Spleen (tissue), 11 donors: ENCODE results near the gene WWP2. TPM values are rescaled to one million over a fixed set of nuclear protein-coding genes. Genes with fewer than 3 reads are reported as not detected.

Source experiments
- DNase-seq: peaks from one replicate; pipeline ENCODE4 v3.0.0-alpha.2; 2020
- H3K27ac ChIP-seq, 8 donors: fragments of 200-600 bp; sonication (generic) in 7 of 8; 1 replicate in 4 of 8; 2 replicates in 4 of 8; pipeline versions ENCODE4 v1.5.0 to v1.8.0; 2016 to 2021; ENCODE audit warnings: inconsistent platforms in 4 of 8, mild to moderate bottlenecking in 4 of 8, moderate library complexity in 1 of 8
- H3K27me3 ChIP-seq, 7 donors: fragments of 200-600 bp; sonication (generic) in 6 of 7; replicated peaks in 1 of 7; 1 replicate in 4 of 7; 2 replicates in 3 of 7; pipeline versions ENCODE4 v1.5.0 to v1.8.0; 2016 to 2021; ENCODE audit warnings: inconsistent platforms in 3 of 7, mild to moderate bottlenecking in 1 of 7
- H3K36me3 ChIP-seq, 6 donors: fragments of 200-600 bp; sonication (generic) in 5 of 6; 1 replicate in 4 of 6; 2 replicates in 2 of 6; pipeline versions ENCODE4 v1.5.0 to v1.8.0; 2016 to 2021; ENCODE audit warnings: inconsistent platforms in 2 of 6
- H3K4me1 ChIP-seq, 6 donors: fragments of 200-600 bp; sonication (generic) in 5 of 6; 1 replicate in 3 of 6; 2 replicates in 3 of 6; pipeline versions ENCODE4 v1.5.0 to v1.8.0; 2016 to 2021; ENCODE audit warnings: inconsistent platforms in 3 of 6
- H3K4me3 ChIP-seq, 8 donors: fragments of 200-600 bp; sonication (generic) in 7 of 8; 1 replicate in 4 of 8; 2 replicates in 4 of 8; pipeline versions ENCODE4 v1.5.0 to v1.8.0; 2016 to 2021; ENCODE audit warnings: inconsistent platforms in 4 of 8, mild to moderate bottlenecking in 4 of 8, moderate library complexity in 2 of 8
- H3K9me3 ChIP-seq, 8 donors: fragments of 200-600 bp; sonication (generic) in 7 of 8; 1 replicate in 4 of 8; 2 replicates in 4 of 8; pipeline versions ENCODE4 v1.5.0 to v1.8.0; 2016 to 2021; ENCODE audit warnings: inconsistent platforms in 4 of 8
- CTCF ChIP-seq, 11 experiments: fragments of 200-600 bp in 7 of 11; fragments of 450-650 bp in 4 of 11; sonication (generic) in 4 of 11; IDR thresholded peaks in 8 of 11; conservative IDR thresholded peaks in 3 of 11; 1 replicate in 7 of 11; 2 replicates in 4 of 11; pipeline versions ENCODE4 v1.4.0 to v1.8.0; 2016 to 2021; ENCODE audit warnings: antibody characterized with exemption in 11 of 11, inconsistent platforms in 4 of 11, mild to moderate bottlenecking in 1 of 11
- POLR2A ChIP-seq, 3 donors: fragments of 450-650 bp; IDR thresholded peaks; one replicate each; pipeline ENCODE4 v1.5.1; 2017; ENCODE audit warnings: antibody characterized with exemption in 3 of 3, mild to moderate bottlenecking in 1 of 3
- POLR2AphosphoS5 ChIP-seq, 3 donors: sonication (generic); formaldehyde crosslinking; IDR thresholded peaks; one replicate each; pipeline ENCODE4 v1.5.1; 2017; ENCODE audit warnings: antibody characterized with exemption in 3 of 3
- WGBS, 5 donors: extraction: QIAGEN DNeasy Blood & Tissue Kit in 3 of 5; methylation state at CpG; one replicate each; pipeline versions ENCODE4 v1.1.5 to v1.1.7; 2013 to 2018; 5-methylcytosine and 5-hydroxymethylcytosine counted together
- intact Hi-C: fragments of 100-400 bp; cut with DNase I; formaldehyde crosslinking; loops from one replicate; pipeline ENCODE4 v1.15.0; 2023; ENCODE audit warnings: low total_unique reads
- polyA plus RNA-seq, 3 donors: library from polyadenylated mRNA; stranded (reverse); fragments of 200-250 nt; gene quantifications; one replicate each; pipeline ENCODE4 v1.2.1, GENCODE V29; 2013
- total RNA-seq, 7 donors: library from RNA; depleted of rRNA in 3 of 7; stranded (reverse); fragments of >200 nt in 3 of 7; fragmentation: NEBNext Ultra II Directional in 4 of 7; extraction: Animal tissue kit (Norgen Biotek cat#: 25700) in 4 of 7; gene quantifications; one replicate each; pipeline versions ENCODE4 v1.1.0 to v1.2.1, GENCODE V29; 2016 to 2021
- donor health status: healthy with polysubstance abuse.
- donor health status: DM: no; HTN: no; CAD: no; lungs with moderate emphysema.
- donor health status: DM: no; HTN: no; CAD: no.
- donor health status: Bipolar disorder and iron deficiency.
- donor health status: healthy.
- donor health status: DM: no; HTN: no; CAD: no.
- donor health status: DM: yes; HTN: yes; CAD: no.

Gene WWP2
- total and polyA plus RNA-seq, 10 donors: 13.7 to 109 (median 67.7) TPM

GRCh38 chr16:69932691-69933392 is 170.7 kb downstream of the WWP2 start:
- peak; percentile 40 for DNase-seq
- no peak overlapping the region for H3K27ac ChIP-seq
- TF ChIP-seq POLR2AphosphoS5 (IDR thresholded peaks at IDR 0.05) (no peak), POLR2A (IDR thresholded peaks at IDR 0.05) (no peak), CTCF (IDR thresholded peaks at IDR 0.05 in 8 of 11, conservative IDR thresholded peaks at IDR 0.05 in 3 of 11) (no peak)
- intact Hi-C loops: loop anchor here (5.0 kb wide), 1 partner anchor 136 kb away; no protein-coding TSS in a partner anchor
- no peaks in the 10 kb centered on the region for H3K27me3 ChIP-seq
- peaks cover 4 to 100% (median 85%) of the 10 kb centered on the region in 6 donors for H3K36me3 ChIP-seq
- no peaks in the 10 kb centered on the region for H3K9me3 ChIP-seq
- 72 to 85% (median 81%) methylated on average over 21 to 27 of the region's 27 CpGs for WGBS, 5 donors
- no peak overlapping the region for H3K4me3 ChIP-seq
- H3K4me1 ChIP-seq: no peaks in the 10 kb centered on the region

GRCh38 chr16:69934044-69934443 is 171.9 kb downstream of the WWP2 start:
- peak; percentile 29 for DNase-seq
- WGBS, 5 donors: 78 to 95% (median 85%) methylated on average over 10 of the region's 10 CpGs
- Histone ChIP-seq H3K4me1 (no peaks in the 10 kb centered on the region), H3K27ac (no peak overlapping the region), H3K27me3 (no peaks in the 10 kb centered on the region), H3K4me3 (no peak overlapping the region), H3K36me3 (peaks cover 4 to 100% (median 94%) of the 10 kb centered on the region in 6 donors), H3K9me3 (no peaks in the 10 kb centered on the region)
- TF ChIP-seq CTCF (IDR thresholded peaks at IDR 0.05 in 8 of 11, conservative IDR thresholded peaks at IDR 0.05 in 3 of 11) (no peak), POLR2AphosphoS5 (IDR thresholded peaks at IDR 0.05) (peak in 1 of 3 donors; percentile 8)
- intact Hi-C loops: loop anchor here (5.0 kb wide), 1 partner anchor 137 kb away; no protein-coding TSS in a partner anchor

GRCh38 chr16:69934751-69935150 is 172.6 kb downstream of the WWP2 start:
- 95 to 98% (median 97%) methylated on average over 17 of the region's 17 CpGs for WGBS, 5 donors
- Histone ChIP-seq H3K27me3 (no peaks in the 10 kb centered on the region), H3K4me1 (no peaks in the 10 kb centered on the region), H3K4me3 (no peak overlapping the region), H3K27ac (no peak overlapping the region), H3K9me3 (no peaks in the 10 kb centered on the region), H3K36me3 (peaks cover 4 to 100% (median 97%) of the 10 kb centered on the region in 6 donors)
- intact Hi-C loops: loop anchor here (5.0 kb wide), 1 partner anchor 137 kb away; no protein-coding TSS in a partner anchor
- TF ChIP-seq POLR2AphosphoS5 (IDR thresholded peaks at IDR 0.05): no peak
- peak; percentile 42 for DNase-seq

- TF ChIP-seq POLR2A (IDR thresholded peaks at IDR 0.05) (no peak), POLR2AphosphoS5 (IDR thresholded peaks at IDR 0.05) (peak in 1 of 3 donors; percentile 29), CTCF (IDR thresholded peaks at IDR 0.05 in 8 of 11, conservative IDR thresholded peaks at IDR 0.05 in 3 of 11) (no peak)
- Histone ChIP-seq H3K36me3 (peaks cover 4 to 100% (median 98%) of the 10 kb centered on the region in 6 donors), H3K27me3 (no peaks in the 10 kb centered on the region), H3K4me1 (no peaks in the 10 kb centered on the region), H3K4me3 (no peak overlapping the region), H3K9me3 (no peaks in the 10 kb centered on the region), H3K27ac (no peak overlapping the region)
- DNase-seq: no peak
- intact Hi-C loops: no loop called here
- 92 to 97% (median 93%) methylated on average over 8 to 19 of the region's 19 CpGs for WGBS, 5 donors
These were observed 173.2 kb downstream of the WWP2 start for GRCh38 chr16:69935278-69935711.
